ENCODE results near the gene C11orf54. TPM values are rescaled to one million over a fixed set of nuclear protein-coding genes. Genes with fewer than 3 reads are reported as not detected.
A peak's percentile ranks its signal among the peaks of the same experiment; 100 is the strongest.

The C11orf54 gene
- total RNA-seq, 1 donor = 17.7 TPM

DNA sequence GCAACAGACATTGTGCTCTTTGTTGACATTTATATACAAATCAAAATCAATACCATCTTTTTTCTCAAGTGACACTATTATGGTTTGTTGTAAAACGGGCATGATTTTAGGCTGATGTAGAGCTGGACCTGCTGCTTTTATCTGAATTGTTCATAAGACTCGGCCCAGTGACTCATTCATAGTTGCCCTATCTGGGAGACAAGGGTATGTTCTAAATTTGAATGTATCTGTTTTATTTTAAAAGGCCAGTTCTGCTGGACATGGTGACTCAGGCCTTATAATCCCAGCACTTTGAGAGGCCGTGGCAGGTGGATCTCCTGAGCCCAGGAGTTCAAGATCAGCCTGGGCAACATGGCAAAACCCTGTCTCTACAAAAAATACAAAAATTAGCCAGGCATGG, 40.6 kb upstream of the C11orf54 start:
- Histone ChIP-seq H2AFZ (ENCODE audit: low read length) (no peak overlapping the region), H3K36me3 (ENCODE audit: insufficient read depth, low read length) (peaks cover 68% of the 10 kb centered on the region), H3K79me2 (ENCODE audit: insufficient read depth, low read length) (peaks cover 5% of the 10 kb centered on the region), H3K27me3 (ENCODE audit: insufficient read depth, low read length) (no peaks in the 10 kb centered on the region), H3K4me2 (ENCODE audit: insufficient read depth, low read length) (no peak overlapping the region), H3K9me3 (ENCODE audit: low read depth, low read length) (no peaks in the 10 kb centered on the region), H4K20me1 (ENCODE audit: insufficient read depth, low read length) (peaks cover 3% of the 10 kb centered on the region), H3K27ac (ENCODE audit: low read depth, low read length) (no peak overlapping the region), H3K4me1 (ENCODE audit: insufficient read depth, low read length) (no peaks in the 10 kb centered on the region), H3K4me3 (ENCODE audit: insufficient read depth, low read length) (no peak overlapping the region)
- TF ChIP-seq, protein P1, sequence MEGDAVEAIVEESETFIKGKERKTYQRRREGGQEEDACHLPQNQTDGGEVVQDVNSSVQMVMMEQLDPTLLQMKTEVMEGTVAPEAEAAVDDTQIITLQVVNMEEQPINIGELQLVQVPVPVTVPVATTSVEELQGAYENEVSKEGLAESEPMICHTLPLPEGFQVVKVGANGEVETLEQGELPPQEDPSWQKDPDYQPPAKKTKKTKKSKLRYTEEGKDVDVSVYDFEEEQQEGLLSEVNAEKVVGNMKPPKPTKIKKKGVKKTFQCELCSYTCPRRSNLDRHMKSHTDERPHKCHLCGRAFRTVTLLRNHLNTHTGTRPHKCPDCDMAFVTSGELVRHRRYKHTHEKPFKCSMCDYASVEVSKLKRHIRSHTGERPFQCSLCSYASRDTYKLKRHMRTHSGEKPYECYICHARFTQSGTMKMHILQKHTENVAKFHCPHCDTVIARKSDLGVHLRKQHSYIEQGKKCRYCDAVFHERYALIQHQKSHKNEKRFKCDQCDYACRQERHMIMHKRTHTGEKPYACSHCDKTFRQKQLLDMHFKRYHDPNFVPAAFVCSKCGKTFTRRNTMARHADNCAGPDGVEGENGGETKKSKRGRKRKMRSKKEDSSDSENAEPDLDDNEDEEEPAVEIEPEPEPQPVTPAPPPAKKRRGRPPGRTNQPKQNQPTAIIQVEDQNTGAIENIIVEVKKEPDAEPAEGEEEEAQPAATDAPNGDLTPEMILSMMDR (IDR thresholded peaks at IDR 0.05; ENCODE audit: extremely low read depth, low read depth, low read length) = no peak
- DNase-seq (ENCODE audit: insufficient read length, low spot score, missing footprints) = peak; percentile 60

DNA sequence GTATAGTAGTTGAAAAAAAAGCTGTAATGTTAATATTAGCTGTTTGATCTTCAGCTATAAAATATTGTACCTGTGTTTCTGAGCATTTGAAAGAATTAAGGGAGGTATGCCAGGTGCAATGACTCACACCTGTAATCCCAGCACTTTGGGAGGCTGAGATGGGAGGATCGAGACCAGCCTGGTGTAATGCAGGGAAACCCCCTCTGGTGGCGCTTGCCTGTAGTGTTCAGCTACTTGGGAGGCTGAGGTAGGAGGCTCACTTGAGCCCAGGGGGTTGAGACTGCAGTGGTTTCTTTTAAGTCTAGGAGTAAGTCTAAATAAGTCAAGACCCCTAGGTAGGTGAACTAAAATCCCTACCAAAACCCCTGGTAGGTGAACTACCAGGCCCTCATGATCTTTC, 37.2 kb upstream of the C11orf54 start:
- TF ChIP-seq, protein P1 (IDR thresholded peaks at IDR 0.05; ENCODE audit: extremely low read depth, low read depth, low read length) = no peak
- H3K36me3 ChIP-seq (ENCODE audit: insufficient read depth, low read length) = peaks cover 61% of the 10 kb centered on the region
- no peak for DNase-seq (ENCODE audit: insufficient read length, low spot score, missing footprints)
- no peak overlapping the region for H2AFZ ChIP-seq (ENCODE audit: low read length)
- H3K4me1 ChIP-seq (ENCODE audit: insufficient read depth, low read length) = no peaks in the 10 kb centered on the region
- no peak overlapping the region for H3K27ac ChIP-seq (ENCODE audit: low read depth, low read length)
- H3K4me2 ChIP-seq (ENCODE audit: insufficient read depth, low read length) = no peak overlapping the region
- H3K27me3 ChIP-seq (ENCODE audit: insufficient read depth, low read length) = no peaks in the 10 kb centered on the region
- peaks cover 3% of the 10 kb centered on the region for H4K20me1 ChIP-seq (ENCODE audit: insufficient read depth, low read length)
- H3K4me3 ChIP-seq (ENCODE audit: insufficient read depth, low read length) = no peak overlapping the region
- no peaks in the 10 kb centered on the region for H3K9me3 ChIP-seq (ENCODE audit: low read depth, low read length)
- peaks cover 5% of the 10 kb centered on the region for H3K79me2 ChIP-seq (ENCODE audit: insufficient read depth, low read length)

DNA sequence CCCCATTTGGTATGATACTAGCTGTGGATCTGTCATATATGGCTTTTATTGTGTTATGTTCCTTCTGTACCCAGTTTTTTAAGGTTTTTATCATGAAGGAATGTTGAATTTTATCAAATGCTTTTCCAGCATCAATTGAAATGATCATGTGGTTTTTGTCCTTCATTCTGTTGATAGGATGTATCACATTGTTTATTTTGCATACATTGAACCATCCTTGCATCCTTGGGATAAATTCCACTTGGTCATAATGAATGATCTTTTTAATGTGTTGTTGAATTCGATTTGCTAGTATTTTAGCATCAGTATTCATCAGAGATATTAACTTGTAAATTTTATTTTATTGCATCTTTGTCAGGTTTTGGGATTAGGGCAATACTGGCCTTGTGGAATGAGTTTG, 31.2 kb upstream of the C11orf54 start:
- DNase-seq (ENCODE audit: insufficient read length, low spot score, missing footprints) = no peak
- Histone ChIP-seq H3K9me3 (ENCODE audit: low read depth, low read length) (peaks cover 2% of the 10 kb centered on the region), H3K4me1 (ENCODE audit: insufficient read depth, low read length) (no peaks in the 10 kb centered on the region), H4K20me1 (ENCODE audit: insufficient read depth, low read length) (no peaks in the 10 kb centered on the region), H2AFZ (ENCODE audit: low read length) (no peak overlapping the region), H3K4me3 (ENCODE audit: insufficient read depth, low read length) (no peak overlapping the region), H3K27me3 (ENCODE audit: insufficient read depth, low read length) (no peaks in the 10 kb centered on the region), H3K27ac (ENCODE audit: low read depth, low read length) (no peak overlapping the region), H3K4me2 (ENCODE audit: insufficient read depth, low read length) (no peak overlapping the region), H3K36me3 (ENCODE audit: insufficient read depth, low read length) (peaks cover 43% of the 10 kb centered on the region), H3K79me2 (ENCODE audit: insufficient read depth, low read length) (peaks cover 9% of the 10 kb centered on the region)
- TF ChIP-seq, protein P1 (IDR thresholded peaks at IDR 0.05; ENCODE audit: extremely low read depth, low read depth, low read length) = no peak

DNA sequence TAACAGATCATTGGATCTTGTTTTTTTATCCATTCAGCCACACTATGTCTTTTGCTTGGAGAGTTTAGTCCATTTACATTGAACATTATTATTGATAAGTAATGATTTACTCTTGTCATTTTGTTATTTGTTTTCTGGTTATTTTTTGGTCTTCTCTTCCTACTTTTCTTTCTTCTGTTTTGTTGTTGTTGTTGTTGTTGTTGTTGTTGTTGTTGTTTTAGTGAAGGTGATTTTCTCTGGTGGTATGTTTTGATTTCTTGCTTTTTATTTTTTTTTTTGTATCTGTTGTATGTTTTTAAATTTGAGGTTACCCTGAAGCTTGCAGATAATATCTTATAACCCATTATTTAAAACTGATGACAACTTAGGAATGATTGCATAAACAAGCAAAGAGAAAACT, 28.8 kb upstream of the C11orf54 start:
- Histone ChIP-seq H3K36me3 (ENCODE audit: insufficient read depth, low read length) (peaks cover 30% of the 10 kb centered on the region), H3K27ac (ENCODE audit: low read depth, low read length) (no peak overlapping the region), H4K20me1 (ENCODE audit: insufficient read depth, low read length) (no peaks in the 10 kb centered on the region), H2AFZ (ENCODE audit: low read length) (no peak overlapping the region), H3K4me2 (ENCODE audit: insufficient read depth, low read length) (no peak overlapping the region), H3K4me1 (ENCODE audit: insufficient read depth, low read length) (no peaks in the 10 kb centered on the region), H3K27me3 (ENCODE audit: insufficient read depth, low read length) (no peaks in the 10 kb centered on the region), H3K79me2 (ENCODE audit: insufficient read depth, low read length) (peaks cover 9% of the 10 kb centered on the region), H3K9me3 (ENCODE audit: low read depth, low read length) (peaks cover 2% of the 10 kb centered on the region), H3K4me3 (ENCODE audit: insufficient read depth, low read length) (no peak overlapping the region)
- TF ChIP-seq, protein P1 (IDR thresholded peaks at IDR 0.05; ENCODE audit: extremely low read depth, low read depth, low read length) = no peak
- no peak for DNase-seq (ENCODE audit: insufficient read length, low spot score, missing footprints)
